ENCODE measurements around the gene PITPNB.
A peak's percentile ranks its signal among the peaks of the same experiment; 100 is the strongest.

The PITPNB gene

DNA sequence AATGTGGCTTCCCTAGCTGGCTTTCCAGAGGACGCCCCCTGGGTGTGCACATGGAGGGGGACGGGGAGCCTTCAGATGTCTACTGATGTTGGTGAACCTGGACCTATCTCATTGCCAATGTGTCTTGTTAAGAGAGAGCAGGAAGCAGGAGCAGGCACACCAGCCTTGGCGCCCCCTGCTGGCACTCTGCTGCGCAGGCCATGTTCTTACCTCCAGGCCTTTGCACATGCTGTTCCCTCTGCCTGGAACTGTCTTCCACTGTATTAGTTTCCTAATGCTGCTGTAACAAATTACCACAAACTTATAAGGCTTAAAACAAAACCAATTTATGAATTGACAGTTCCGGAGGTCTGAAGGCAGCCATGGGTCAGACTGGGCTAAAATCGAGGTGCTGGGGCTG is 93.9 kb downstream of the PITPNB start:
- peak; percentile 28 for TF ChIP-seq CTCF (conservative IDR thresholded peaks at IDR 0.05; ENCODE audit: low read length)
- H3K4me3 ChIP-seq (ENCODE audit: low read length): no peak overlapping the region
- DNase-seq (ENCODE audit: low read depth): no peak

- H3K4me3 ChIP-seq (ENCODE audit: low read length): no peak overlapping the region
- no peak for DNase-seq (ENCODE audit: low read depth)
- no peak for TF ChIP-seq CTCF (conservative IDR thresholded peaks at IDR 0.05; ENCODE audit: low read length)
Measured at GRCh38 chr22:27823221-27823620, 95.8 kb downstream of the PITPNB start.

DNA sequence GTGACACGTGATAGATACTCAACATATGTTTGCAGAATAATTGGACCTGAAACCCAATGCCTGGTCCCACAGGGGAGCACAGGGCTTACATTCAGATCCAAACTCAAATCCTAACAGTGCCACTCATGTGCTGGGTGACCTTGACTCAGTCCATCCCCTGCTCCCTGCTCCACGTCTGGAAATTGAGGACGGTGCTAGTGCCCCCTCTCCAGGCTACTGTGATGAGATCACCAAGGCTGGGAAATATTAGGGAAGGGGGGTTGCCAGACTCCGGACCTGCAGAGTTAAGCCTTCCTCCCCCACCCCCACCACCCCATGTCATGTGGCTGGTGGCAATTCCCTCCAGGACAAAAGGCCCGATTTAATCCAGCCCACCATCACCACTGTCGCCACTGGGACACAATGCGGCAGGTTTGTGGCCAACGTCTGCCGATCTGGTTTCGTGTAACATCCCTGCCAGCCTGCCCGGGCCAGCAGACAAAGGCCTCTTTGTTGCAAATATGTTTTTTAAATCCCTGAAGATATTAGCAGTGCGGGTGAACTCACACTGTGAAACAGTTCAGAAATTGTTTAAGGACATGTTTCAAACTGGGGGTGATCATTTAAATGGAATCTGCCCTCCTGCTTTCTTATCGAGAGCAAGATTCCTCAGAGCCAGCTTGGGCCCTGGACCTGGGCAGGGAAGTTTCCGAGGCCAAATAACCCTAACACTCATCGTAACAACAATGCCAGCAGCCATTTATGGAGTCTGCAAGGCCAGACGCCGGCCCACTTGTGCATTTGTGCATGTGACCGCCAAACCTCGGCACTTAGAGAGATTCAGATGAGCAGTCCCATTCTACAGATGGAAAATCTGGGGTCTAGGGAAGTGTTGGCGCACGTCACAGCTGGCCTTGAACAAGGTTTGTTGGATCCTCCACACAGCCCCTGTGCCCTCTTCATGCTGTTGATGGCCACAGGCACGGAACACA is 97.9 kb downstream of the PITPNB start:
- TF ChIP-seq CTCF (conservative IDR thresholded peaks at IDR 0.05; ENCODE audit: low read length): no peak
- no peak overlapping the region for H3K4me3 ChIP-seq (ENCODE audit: low read length)
- DNase-seq (ENCODE audit: low read depth): no peak

DNA sequence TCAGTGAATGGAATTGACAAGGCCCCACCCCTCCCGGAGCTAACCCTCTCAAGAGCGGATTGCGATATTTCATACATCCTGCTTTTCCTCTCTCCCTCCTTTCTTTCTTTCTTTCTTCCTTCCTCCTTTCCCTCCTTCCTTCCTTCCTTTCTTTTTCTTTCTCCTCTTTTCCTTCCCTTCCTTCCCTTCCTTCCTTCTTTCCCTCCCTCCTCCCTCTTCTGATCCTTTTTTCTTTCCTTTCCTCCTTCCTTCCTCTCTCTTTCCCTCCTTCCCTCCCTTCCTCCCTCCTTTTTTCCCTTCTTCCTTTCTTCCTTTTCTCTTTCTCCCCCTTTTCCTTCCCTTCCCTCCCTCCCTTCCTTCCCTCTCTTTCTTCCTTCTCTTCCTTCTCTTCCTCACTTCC is 102.5 kb downstream of the PITPNB start:
- no peak for DNase-seq (ENCODE audit: low read depth)
- TF ChIP-seq CTCF (conservative IDR thresholded peaks at IDR 0.05; ENCODE audit: low read length): no peak
- H3K4me3 ChIP-seq (ENCODE audit: low read length): no peak overlapping the region

- no peak overlapping the region for H3K4me3 ChIP-seq (ENCODE audit: low read length)
- DNase-seq (ENCODE audit: low read depth): no peak
- TF ChIP-seq CTCF (conservative IDR thresholded peaks at IDR 0.05; ENCODE audit: low read length): no peak
Measured at GRCh38 chr22:27815826-27816530, 103.1 kb downstream of the PITPNB start.

DNA sequence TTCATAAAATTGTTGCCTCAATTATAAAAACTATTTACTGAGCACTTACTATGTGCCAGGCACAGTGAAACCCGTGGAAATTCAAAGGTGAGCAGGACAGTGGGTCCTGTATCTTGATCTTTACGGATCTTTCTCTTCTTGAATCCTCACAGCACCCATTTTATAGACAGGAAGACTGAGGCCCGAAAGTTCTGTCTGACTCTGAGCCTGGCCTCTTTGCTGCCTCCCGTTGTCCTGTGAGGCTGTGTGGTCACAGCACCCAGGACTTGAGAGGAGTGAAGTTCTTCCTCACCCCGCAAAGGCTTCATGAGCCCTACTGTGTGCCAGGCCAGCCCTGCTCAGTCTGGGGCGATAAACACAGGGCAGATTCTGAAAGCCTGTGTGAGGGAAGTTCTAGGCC is 104.1 kb downstream of the PITPNB start:
- no peak for TF ChIP-seq CTCF (conservative IDR thresholded peaks at IDR 0.05; ENCODE audit: low read length)
- no peak for DNase-seq (ENCODE audit: low read depth)
- no peak overlapping the region for H3K4me3 ChIP-seq (ENCODE audit: low read length)
